Right lobe of liver (tissue), 4 donors: ENCODE results near the gene ZFPM1.

ENCODE experiments used
- CTCF ChIP-seq, 4 donors: fragments of 200-600 bp in 3 of 4; fragments of 450-650 bp in 1 of 4; IDR thresholded peaks; one replicate each; pipeline versions ENCODE4 v1.5.1 to v1.8.0; 2016 to 2022; ENCODE audit warnings: antibody characterized with exemption in 4 of 4, mild to moderate bottlenecking in 2 of 4
- POLR2A ChIP-seq: fragments of 450-650 bp; IDR thresholded peaks from one replicate; pipeline ENCODE4 v1.6.1; 2017; ENCODE audit warnings: antibody characterized with exemption, mild to moderate bottlenecking
- donor health status: DM: no; HTN: no; CAD: no.
- donor health status: DM: no; HTN: no; CAD: no.
- donor health status: DM: no; HTN: yes; CAD: no.

- TF ChIP-seq POLR2A, result no peak
- TF ChIP-seq CTCF (IDR thresholded peaks at IDR 0.05), result no peak
Observed at GRCh38 chr16:88417684-88418476, 35.2 kb upstream of the ZFPM1 start.
